Prostate gland (tissue), 2 donors: ENCODE measurements around the gene PDE11A.

Experiments used
- CTCF ChIP-seq, 4 experiments: fragments of 200-600 bp in 2 of 4; fragments of 450-650 bp in 2 of 4; sonication (generic) in 2 of 4; IDR thresholded peaks; 1 replicate in 3 of 4; 2 replicates in 1 of 4; pipeline ENCODE4 v1.5.1; 2016 to 2019; ENCODE audit warnings: antibody characterized with exemption in 4 of 4, mild to moderate bottlenecking in 2 of 4, moderate library complexity in 2 of 4
- POLR2AphosphoS5 ChIP-seq: sonication (generic); formaldehyde crosslinking; IDR thresholded peaks from one replicate; pipeline ENCODE4 v1.6.1; 2017; ENCODE audit warnings: antibody characterized with exemption

- TF ChIP-seq CTCF (IDR thresholded peaks at IDR 0.05) (no peak), POLR2AphosphoS5 (no peak)
These were observed 1.8 kb downstream of the PDE11A start for GRCh38 chr2:178070824-178071223.
